ENCODE data around the gene PDK2. TPM values are rescaled to one million over a fixed set of nuclear protein-coding genes. Genes with fewer than 3 reads are reported as not detected.

Gene PDK2
- total RNA-seq, 3 donors from 2014 or later = 51.0 to 91.6 (median 72.6) TPM

GRCh38 chr17:50088952-50089825 lies 6.0 kb upstream of the PDK2 start:
- ATAC-seq (no peak), DNase-seq (no peak)
- Histone ChIP-seq H3K9me3 (no peaks in the 10 kb centered on the region), H3K4me1 (ENCODE audit: low read depth) (no peaks in the 10 kb centered on the region), H3K4me3 (no peak overlapping the region), H3K36me3 (ENCODE audit: low read depth) (no peaks in the 10 kb centered on the region)
- intact Hi-C loops (cut with DNase I, micrococcal nuclease) = no loop called here
- no peak for TF ChIP-seq CTCF (IDR thresholded peaks at IDR 0.05)

GRCh38 chr17:50090071-50090470 lies 5.1 kb upstream of the PDK2 start:
- ATAC-seq (no peak), DNase-seq (peak in 1 of 3 donors; percentile 33)
- no peak for TF ChIP-seq CTCF (IDR thresholded peaks at IDR 0.05)
- H3K4me1 ChIP-seq (ENCODE audit: low read depth) = no peaks in the 10 kb centered on the region
- intact Hi-C loops (cut with DNase I, micrococcal nuclease) = loop anchor here in 1 of 2 donors (5.0 to 10.0 kb wide), 2 partner anchors 63 to 215 kb away; no protein-coding TSS in a partner anchor
- H3K4me3 ChIP-seq = no peak overlapping the region
- H3K36me3 ChIP-seq (ENCODE audit: low read depth) = peaks cover 2% of the 10 kb centered on the region
- no peaks in the 10 kb centered on the region for H3K9me3 ChIP-seq

GRCh38 chr17:50090971-50091917 lies 3.9 kb upstream of the PDK2 start:
- peaks cover 3% of the 10 kb centered on the region for H3K36me3 ChIP-seq (ENCODE audit: low read depth)
- no peaks in the 10 kb centered on the region for H3K9me3 ChIP-seq
- no peak for TF ChIP-seq CTCF (IDR thresholded peaks at IDR 0.05)
- intact Hi-C loops (cut with DNase I, micrococcal nuclease) = loop anchor here in 1 of 2 donors (5.0 to 10.0 kb wide), 2 partner anchors 64 to 214 kb away; no protein-coding TSS in a partner anchor
- H3K4me1 ChIP-seq (ENCODE audit: low read depth) = peaks cover 5% of the 10 kb centered on the region
- H3K4me3 ChIP-seq = no peak overlapping the region
- ATAC-seq = no peak
- DNase-seq = peak in 1 of 3 donors; percentile 27

GRCh38 chr17:50091918-50092285 lies 3.2 kb upstream of the PDK2 start:
- H3K9me3 ChIP-seq = no peaks in the 10 kb centered on the region
- no peak for DNase-seq
- H3K4me1 ChIP-seq (ENCODE audit: low read depth) = peaks cover 12% of the 10 kb centered on the region
- H3K36me3 ChIP-seq (ENCODE audit: low read depth) = peaks cover 3% of the 10 kb centered on the region
- ATAC-seq = no peak
- no peak for TF ChIP-seq CTCF (IDR thresholded peaks at IDR 0.05)
- no peak overlapping the region for H3K4me3 ChIP-seq
- intact Hi-C loops (cut with DNase I, micrococcal nuclease) = loop anchor here in 1 of 2 donors (5.0 to 10.0 kb wide), 2 partner anchors 65 to 213 kb away; no protein-coding TSS in a partner anchor

- no peak for DNase-seq
- TF ChIP-seq CTCF (IDR thresholded peaks at IDR 0.05) = no peak
- H3K9me3 ChIP-seq = no peaks in the 10 kb centered on the region
- peaks cover 18% of the 10 kb centered on the region for H3K4me1 ChIP-seq (ENCODE audit: low read depth)
- H3K36me3 ChIP-seq (ENCODE audit: low read depth) = peaks cover 3% of the 10 kb centered on the region
- ATAC-seq = no peak
- no peak overlapping the region for H3K4me3 ChIP-seq
- intact Hi-C loops (cut with DNase I, micrococcal nuclease) = loop anchor here in 1 of 2 donors (5.0 to 10.0 kb wide), 2 partner anchors 66 to 212 kb away; no protein-coding TSS in a partner anchor
Measured at GRCh38 chr17:50093246-50093645, 1.9 kb upstream of the PDK2 start.
